ENCODE measurements around the gene GYG1.
A peak's percentile ranks its signal among the peaks of the same experiment; 100 is the strongest.

The GYG1 gene

DNA sequence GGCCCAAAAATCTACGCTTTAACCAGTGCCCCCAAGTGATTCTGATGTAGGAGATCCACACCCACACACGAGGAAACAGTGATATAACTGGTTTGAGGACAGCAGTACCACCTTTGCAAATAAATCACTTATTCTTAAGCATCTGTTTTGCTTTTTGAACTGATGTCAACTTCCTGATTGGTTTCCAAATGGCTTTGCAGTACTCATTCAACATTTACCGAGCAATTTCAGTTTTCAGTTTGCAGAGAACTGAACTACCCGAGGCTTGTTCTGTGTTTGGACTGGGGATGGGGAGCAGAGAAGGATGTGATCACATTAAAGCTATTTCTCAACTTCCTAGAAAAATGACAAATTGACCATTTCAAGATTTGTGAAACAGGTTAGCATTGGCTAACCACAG lies 1.1 kb upstream of the GYG1 start:
- no peak for DNase-seq

DNA sequence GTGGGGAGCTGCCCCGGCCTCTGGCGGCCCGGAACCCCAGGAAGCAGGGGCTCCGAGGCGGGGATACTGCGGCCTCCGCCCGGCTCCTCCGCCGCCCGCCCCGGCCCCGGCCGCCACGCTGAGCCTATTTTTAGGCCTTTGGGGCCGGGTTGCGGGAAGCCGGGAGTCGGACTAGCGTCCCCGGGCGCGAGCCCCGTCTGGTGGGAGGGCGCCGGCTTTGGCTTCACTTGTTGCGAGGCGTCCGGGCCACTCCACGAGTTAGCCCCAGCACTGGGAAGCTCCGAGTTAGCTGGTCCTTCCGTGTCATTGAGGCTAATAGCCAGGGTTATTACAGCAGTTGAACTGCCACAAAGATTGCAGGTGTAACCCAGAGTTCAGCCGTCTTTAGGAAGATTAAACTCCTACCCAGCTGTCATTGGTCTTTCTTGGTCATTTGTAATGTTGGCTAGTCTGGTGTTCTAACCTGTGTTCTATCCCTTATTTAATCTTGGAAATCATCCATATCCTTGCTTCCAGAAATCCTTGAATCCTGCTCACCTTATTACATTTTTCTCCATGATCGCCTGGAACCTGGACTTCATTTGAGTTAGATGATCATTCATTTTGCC lies 791 bp downstream of the GYG1 start:
- peak; percentile 52 for DNase-seq

DNA sequence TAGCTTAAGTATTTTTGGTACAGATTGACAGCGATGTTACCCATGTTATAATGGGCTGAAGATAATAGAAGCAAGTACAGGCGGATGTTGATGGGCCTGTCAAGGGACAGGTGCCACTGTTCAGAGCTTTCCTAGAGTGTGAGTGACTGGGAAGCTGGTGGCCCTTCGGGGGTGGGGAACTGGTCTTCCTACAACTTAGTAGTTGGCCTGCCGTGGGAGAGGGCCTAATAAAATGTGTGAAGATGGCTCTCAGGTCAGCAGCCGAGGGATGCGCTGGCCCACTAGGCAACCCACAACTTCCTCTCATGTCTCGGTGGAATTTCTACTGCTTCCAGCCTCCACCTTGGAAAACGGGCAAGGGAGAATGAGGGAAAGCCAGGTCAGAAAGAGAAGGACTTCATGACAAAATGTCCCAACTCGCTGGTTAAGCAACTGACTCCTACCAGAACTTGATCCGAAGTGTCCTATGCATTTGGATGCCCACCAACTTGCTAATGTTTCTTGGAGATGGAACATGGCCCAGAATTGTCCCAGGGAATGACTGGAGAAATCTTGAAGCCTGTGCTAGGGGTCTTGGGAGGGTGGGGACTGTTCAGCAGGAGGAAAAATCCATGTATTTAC lies 1.4 kb downstream of the GYG1 start:
- DNase-seq: no peak

DNA sequence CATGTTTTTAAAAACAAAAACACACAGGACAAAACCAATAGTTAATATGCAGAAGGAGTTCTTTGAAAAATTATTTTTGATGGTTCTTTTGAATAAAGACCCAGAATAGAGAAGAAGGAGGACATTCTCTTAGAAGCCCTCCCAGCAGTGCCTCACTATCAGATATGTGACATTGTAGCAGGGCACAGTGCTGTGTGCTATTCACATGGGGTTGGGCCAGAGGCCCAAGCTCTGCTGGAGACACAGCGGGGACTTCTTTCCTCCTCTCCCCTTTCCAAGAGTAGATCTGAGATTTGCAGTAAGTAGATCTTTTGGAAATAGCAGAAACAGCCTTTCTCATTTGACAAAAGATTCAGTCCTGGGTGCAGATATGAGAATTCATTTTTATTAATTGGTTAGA lies 6.3 kb downstream of the GYG1 start:
- DNase-seq: no peak

DNA sequence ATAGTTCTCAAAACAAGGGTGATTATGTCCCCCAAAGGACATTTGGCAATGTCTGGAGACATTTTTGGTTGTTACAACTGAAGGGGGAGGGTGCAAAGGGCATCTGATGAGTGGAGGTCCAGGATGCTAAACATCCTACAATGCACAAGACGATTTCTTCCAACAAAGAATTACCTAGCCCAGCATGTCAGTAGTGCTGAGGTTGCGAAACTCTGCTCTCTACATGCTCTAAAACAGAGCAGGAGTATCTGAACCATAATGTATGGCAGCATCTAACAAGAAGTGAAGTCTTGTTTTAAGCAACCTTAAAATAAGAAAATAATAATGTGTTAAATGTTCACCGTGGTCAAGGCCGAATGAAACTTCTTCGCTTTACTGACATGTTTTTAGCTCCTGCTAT lies 7.0 kb downstream of the GYG1 start:
- DNase-seq: no peak

DNA sequence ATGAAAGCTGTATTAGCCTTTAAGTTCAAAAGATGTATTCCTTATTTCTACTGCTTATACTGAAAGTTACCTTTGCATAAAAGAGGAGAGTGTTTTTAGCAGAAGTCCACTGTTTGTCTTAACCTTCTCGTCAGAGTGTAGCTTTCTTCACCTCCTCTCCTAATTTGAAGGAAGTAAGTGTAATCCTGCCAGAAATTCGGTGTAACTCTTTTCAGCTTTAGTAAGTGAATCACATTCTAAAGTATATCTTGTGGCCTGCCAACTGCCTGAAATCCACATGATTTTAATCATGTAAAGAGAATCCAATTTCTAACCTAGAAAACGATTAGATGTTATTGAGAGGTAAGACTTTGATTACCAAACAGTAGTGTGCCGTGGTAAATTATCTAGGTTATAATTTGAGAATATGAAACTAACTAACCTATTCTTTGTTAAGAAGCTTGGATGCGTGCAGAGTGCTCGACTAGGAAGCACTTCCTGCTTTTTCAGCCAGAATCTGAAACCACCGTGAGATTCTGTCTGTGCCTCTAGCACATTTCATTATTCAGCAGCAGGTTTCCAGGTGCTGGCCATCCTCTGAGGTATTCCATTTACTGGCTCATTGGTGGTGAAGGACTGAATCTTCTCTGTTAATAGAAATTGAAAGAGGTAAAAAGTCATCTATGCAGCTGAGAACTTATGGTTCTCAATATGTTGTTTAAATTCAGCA lies 7.5 kb downstream of the GYG1 start:
- no peak for DNase-seq

DNA sequence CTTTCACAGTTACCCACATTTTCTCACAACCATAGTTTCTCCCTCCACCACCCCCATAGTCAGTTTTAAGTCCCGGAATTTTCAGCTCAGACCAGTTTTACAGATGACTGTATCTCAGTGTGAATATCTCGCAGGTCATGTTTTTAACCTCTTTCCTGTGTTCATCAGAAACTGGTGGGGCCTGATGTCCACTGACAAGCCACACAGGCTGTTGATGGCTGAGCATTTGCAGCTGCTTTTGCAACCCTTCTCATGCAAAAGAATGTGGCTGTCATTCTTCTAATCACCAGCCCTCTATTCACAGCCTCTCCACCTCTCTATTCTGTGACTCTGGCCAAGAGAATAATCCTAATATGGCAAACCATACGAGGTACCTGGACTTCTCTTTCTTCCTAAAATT lies 8.5 kb downstream of the GYG1 start:
- no peak for DNase-seq

DNA sequence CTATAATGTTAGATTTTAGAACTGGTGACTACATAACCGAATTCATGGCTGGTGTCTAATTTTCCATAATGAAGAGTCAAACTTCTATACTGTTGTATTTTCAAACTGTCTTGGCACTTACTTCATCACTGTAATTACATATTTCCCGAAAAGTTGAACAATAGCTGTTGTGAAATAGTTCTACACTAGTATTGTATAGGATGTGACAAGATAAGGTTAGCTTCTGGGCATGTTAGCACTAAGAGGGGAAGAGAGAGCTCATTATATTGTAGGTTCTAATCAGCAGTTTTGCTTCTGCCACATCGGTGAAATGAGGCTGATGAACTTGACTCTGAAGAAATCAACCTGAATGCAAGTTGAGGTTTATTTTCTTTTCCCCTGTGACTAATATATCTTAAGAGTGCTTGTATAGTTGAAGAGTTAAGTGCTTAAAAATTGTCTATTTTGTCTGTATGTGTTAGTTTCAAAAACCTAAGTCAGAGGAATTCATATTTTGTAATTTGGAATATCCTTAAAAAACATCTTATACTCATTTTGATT lies 8.9 kb downstream of the GYG1 start:
- DNase-seq: no peak

DNA sequence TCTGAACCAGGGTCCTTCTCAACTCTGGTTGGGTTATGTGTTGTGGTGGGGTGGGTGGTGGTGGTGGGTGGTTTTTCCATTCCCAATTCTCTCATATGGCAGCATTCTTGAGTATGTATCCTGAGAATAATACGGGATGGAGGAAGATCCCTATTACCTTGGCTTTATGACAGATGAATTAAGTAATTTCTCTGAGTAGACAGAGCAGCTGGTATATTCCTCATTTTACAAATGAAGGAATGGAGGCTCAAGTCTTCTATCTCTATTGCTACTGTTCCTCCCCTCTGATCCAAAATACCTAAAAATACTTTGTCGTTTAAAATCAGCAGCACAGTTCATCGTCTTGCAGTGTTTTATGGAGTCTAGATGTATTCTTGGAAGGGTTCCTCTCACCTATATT lies 10.4 kb downstream of the GYG1 start:
- no peak for DNase-seq

DNA sequence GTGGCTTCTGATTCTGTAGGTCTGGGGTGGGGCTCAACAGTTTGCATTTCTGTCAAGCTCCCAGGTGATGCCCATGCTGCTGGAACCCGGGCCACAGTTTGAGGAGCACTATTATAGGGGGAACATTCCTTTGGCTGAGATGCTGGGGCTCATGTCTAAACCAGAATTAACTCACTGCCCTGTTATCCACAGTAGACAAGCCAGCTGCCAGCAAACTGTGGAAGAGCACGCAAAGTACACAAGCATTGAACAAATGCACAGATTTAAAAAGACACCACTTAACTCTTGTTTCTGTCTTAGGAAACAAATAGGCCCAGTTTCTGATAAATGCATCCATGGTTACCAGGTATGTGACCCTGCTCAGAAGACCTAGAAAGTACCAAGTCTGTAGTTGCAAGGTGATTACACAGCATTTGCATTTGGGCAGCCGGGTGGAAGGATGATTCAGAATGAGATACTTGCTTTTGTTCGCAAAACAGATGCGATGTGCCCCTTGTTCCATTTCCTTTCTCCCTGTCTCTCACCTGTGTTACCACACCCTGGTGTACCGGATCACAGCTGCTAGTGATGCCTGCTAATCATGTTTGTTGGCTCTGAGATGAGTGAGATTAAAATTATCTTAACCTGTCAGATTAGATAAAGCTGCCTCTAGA lies 12.4 kb downstream of the GYG1 start:
- no peak for DNase-seq

DNA sequence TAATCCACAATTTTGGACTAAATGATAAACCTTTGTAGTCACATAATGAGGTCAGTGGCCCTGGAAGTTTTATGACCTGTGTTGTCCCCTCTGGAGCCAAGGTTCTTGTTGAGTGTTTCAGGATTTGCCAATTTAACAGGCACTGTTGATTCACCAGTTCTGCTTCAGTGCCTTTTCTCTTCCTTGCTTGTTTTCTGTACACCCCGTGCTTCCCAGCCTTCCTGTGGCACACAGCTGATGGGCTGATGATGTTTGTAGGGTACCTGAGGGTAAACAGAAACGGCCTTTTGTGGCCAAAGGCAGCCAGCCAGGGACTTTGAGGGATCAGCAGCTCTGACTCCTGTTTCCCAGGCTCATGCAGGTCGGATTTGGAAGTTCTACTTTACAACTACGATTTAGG lies 13.3 kb downstream of the GYG1 start:
- no peak for DNase-seq

DNA sequence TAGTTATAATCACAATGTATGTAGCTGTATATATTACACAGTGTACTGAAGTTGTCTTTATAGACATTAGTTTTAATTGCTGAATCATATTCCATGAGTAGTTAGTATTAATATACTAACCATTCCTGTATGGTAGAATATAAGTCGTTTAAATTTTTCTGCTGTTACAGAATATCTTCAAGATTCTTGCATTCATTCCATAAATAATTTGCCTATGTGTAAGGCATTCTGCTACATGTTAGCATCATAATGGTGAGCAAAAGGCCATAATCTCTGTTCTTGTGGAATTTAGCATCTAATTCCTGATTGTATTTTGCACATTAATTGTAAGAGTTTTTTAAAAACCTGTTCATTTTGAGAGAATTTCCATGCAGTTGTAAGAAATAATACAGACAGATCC lies 14.1 kb downstream of the GYG1 start:
- no peak for DNase-seq

DNA sequence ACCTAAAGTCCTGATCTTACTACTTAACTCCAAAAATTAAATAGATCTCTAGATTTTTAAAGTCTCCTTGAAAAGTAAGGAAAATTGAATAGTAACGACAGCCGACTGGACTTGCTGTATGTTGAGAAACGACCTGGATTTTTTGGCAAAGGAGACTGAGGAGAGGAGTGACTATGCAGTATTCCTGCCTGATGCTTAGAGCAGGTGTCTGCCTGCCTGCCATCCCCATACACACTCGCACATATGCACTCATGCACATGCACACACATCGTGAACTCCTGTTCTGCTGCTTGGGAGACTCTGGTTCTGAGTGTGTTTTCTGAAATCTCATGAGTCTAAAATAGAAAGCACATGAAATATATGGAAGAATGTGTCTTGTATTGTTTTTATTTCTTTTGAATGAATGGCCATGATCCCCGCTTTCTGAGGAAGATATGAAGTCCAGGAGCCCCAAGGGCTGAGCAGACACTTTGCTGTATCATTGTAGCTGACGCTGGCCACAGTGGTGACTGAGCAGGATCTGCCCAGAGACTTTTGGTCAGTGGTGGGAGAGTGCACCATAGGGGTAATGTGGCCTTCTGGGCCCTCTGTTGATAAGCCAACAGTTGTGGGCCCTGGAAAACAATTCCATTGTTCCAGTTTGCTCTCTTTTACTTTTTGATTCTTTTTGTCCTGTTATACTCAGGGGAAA lies 16.4 kb downstream of the GYG1 start:
- no peak for DNase-seq

DNA sequence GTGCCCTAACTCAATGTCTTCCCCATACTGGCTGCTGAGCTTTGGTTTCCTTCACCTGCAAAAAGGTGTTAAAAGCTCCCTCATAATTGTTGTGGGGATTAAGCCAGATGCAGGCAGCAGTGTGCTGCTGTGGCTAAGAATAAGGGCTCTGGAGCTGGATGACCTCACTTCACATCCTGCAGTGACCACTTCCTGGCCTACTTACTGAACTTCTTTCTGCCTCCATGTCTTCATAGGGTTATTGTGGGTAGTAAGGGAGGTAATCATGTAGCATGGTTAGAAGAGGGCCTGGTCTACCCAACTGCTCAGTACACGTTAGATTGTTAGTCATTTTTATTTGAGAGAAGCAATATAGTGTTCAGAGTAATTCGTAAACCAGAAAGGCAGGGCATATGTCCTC lies 18.4 kb downstream of the GYG1 start:
- DNase-seq: no peak

DNA sequence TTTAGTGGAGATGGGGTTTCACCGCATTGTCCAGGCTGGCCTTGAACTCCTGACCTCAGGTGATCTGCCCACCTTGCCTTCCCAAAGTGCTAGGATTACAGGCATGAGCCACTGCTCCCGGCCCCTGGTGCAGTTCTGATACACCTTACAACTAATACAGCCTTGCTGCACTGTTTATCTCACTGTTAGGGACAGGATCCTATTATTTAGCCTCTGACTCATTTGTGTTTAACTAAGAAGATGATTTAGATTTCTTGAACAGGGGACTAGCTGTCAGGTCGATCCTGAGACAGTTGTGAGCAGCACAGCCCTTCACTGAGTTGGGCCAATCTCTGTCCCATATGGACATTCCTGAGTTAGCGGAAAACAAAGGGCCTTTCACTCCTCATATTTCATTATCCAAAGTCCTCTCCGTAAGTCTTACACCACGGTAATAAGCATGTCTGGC lies 19.2 kb downstream of the GYG1 start:
- no peak for DNase-seq

DNA sequence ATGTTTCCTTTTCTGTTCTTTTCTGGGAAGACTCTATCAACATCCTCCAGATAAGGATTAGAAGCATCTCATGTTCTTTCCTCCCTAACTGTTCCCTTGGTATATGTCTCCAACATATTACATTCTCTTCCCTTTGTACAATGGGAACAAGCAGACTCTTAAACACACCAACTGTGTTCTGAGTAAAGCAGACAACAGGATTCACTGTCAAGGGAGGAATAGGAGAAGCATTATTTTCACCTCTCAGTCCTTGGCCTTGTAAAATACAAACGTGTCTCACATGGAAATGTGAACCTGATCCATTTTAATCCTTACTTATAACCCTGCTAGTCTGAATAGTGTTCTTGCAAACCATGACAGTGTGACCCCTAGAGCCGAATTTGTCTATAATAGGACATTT lies 19.6 kb downstream of the GYG1 start:
- DNase-seq: no peak

DNA sequence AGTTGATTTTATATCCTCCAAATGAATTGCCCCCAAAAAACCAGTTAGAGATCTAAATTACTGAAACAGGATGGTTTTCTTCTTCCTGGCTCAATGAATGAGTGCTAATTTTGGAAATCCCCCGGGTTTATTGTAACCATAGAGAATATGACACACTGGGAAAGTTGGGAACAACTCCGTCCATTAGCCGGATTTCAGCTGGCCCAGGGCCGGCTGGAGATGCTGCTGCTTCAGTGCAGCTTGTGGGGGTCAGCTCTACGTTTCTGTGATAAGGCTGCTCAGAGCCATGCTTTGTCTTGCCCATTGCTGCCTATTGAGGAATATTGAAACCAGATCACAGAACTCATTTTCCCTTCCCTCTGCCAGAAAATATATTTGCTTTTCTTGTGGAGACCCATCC lies 20.3 kb downstream of the GYG1 start:
- no peak for DNase-seq

DNA sequence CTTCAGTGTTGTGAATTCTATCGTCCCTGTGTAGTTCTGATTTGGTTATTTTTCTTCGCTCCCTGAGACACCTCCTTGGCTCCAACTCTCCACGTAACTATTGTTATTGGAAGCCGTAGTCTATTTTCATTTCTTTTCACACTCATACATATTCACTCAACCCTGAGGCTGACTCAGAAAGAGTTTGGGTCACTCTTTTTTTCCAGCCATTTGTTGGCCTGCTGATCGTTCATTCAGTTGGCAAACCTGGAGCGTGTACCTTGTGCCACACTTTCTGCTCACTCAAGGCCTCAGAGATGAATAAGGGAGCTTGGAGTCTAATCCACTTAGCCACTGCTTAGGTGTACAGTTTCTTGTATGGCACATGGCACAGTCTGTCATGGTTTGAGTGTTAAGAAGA lies 22.4 kb downstream of the GYG1 start:
- no peak for DNase-seq

DNA sequence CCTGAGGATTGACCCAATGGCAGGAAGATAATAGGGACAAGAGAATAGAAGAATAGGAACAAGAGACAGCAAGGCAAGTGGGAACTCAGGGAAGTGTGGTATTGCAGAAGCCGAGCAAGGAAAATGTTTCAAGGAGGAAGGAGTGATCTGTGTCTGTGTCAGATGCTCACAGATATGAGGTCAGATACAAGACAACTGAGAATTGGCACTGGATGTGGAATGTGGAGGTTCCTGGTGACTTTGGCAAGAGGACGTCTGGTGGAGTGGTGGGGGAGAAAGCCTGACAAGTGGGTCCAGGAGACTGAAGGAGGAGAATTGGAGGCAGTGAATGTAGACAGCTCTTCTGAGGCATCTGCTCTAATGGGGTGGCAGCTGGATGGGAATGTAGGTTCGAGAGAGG lies 24.1 kb downstream of the GYG1 start:
- no peak for DNase-seq

DNA sequence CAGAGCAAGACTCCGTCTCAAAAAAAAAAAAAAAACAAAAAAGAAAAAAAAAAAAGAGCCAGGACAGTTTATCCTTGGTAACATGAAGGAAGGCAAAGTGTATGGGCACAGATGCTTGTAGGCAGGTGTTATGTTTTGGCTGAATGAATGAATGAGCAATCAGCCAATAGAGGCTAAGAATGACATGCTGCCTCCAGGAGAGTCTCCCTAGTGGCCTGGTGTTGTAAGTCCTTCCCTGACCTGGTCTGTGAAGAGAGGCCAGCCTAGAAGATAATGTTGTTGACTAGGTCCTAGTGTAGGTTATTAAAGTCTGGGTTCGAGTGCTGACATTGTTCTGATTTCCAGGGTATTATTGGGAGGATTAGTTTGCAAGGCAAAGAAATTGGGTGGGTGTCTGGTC lies 24.9 kb downstream of the GYG1 start:
- no peak for DNase-seq

DNA sequence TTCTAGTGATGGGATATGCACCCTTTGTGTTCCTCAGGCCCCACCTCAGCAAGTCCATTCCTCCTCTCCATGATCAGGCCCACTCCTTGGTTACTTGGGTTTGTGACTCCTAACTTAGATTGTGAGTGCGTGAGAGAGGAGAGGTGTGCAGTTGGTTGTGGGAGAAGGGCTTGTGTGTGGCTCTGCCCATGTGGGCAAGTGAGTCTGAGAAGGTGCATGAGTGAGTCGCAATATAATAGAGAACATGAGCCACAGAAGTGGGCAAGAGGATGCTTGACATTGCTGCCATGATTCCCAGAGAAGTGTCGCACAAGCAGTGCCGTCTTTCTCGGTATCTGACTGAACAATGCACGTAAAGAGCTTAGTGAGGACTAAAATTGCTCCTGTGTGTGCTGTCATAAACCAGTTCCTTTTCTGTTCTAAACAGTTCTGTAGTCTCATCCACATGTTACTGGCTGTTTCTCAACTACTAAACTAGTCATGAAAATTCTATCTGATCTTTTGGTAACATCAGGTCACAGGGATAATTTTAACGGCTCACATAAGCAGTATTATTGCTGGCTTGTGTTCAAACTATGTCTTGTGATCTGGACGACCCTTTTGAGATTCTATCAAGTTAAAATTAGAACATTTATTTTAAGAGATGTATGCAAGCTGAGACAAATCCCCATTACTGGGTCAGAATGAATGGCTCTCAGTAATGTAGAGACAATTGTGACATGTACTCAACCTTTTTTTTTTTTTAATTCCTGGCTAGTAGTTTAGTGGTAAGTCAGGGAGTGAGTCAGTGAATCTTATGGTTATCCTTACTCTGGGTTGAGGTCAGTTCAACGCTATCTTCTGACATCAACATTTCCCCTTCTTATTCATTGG lies 25.6 kb downstream of the GYG1 start:
- no peak for DNase-seq

DNA sequence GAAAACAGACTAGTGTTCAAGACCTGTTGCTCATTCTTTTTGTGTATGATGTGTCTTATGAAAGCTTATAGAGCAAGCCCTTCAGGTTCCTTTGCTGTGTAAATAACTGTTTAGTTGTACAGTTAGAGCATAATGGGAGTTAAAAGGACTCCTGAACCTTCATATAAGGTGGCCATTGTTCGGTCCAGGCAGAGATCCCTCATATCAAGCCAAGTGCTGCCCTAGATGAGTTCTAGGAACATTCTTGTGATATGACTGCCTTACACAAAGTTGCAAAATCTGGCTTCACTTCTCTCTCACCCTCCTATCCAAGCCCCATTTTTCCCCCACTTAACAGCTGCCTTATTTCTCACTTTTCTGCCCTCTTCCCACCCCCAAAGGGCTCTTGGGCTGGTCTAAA lies 26.9 kb downstream of the GYG1 start:
- DNase-seq: no peak
